Smooth muscle cell of the coronary artery (primary cell): ENCODE results near the gene KNDC1. TPM values are rescaled to one million over a fixed set of nuclear protein-coding genes. Genes with fewer than 3 reads are reported as not detected.

Experiments
- total RNA-seq: library from RNA; depleted of rRNA; stranded (reverse); fragments of >200 nt; gene quantifications from 2 replicates; pipeline ENCODE4 v1.2.3, GENCODE V29; 2014; ENCODE audit warnings: low replicate concordance

The KNDC1 gene
- 0.23 and 1.6 TPM in 2 replicates for total RNA-seq

DNA sequence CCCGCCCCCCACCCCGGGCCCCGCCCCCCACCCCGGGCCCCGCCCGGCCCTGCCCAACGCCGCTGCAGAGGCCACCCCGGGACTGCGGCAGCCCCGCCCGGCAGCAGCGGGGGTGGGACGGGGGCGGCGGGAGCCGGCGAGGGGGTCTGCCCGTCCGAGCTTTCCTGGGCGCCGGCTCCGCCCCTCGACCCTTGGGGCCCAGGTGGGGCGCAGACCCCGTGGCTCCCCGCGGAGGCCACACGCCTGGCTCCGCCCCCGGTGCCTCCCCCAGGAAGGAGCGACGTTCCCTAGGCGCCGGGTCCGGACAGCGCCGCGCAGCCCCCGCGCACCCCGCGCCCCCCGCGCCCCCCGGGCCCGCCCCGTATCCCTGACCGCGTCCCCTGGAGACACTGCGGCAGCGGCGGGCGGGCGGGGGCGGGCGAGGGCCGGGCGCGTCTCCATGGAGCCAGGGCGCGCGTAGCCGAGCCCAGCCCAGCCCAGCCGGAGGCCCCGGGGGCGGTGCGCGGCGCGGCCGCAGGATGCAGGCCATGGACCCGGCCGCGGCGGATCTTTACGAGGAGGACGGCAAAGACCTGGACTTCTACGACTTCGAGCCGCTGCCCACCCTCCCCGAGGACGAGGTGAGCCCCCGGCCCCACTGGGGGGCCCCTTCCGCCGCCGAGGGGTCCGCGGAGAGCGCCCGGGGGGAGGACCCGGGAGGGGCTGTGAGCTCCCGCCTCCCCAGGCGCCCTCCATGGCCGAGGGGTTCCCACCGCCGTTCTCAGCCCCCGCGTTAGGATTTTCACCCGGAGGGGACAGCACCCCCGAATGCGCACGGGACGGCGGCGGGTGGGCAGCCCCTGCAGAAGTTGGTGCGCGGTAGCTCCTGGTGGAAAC, at the start of gene KNDC1:
KNDC1 (plus strand) TSS at position 270 of the 876 bp plus-strand sequence; CDS start at position 519, 249 bp downstream.

DNA sequence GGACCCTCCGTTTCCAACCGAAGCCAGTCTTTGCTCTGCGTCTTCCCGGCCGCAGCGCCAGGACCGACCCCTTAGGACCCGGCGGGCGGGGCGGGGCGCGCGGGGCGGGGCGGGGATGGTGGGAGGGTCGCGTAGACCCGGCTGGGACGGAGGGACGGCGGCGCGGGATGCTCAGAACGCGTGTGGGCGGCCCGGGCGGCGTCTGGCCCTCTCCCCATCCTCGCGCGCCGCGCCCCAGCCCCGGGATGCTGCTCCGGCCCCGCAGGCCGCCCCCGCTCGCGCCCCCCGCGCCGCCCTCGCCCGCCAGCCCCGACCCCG, 70.0 kb downstream of the KNDC1 start, which contains the start of gene UTF1:
UTF1 (plus strand) TSS at position 174 of the 318 bp plus-strand sequence; CDS start at position 246, 72 bp downstream.

DNA sequence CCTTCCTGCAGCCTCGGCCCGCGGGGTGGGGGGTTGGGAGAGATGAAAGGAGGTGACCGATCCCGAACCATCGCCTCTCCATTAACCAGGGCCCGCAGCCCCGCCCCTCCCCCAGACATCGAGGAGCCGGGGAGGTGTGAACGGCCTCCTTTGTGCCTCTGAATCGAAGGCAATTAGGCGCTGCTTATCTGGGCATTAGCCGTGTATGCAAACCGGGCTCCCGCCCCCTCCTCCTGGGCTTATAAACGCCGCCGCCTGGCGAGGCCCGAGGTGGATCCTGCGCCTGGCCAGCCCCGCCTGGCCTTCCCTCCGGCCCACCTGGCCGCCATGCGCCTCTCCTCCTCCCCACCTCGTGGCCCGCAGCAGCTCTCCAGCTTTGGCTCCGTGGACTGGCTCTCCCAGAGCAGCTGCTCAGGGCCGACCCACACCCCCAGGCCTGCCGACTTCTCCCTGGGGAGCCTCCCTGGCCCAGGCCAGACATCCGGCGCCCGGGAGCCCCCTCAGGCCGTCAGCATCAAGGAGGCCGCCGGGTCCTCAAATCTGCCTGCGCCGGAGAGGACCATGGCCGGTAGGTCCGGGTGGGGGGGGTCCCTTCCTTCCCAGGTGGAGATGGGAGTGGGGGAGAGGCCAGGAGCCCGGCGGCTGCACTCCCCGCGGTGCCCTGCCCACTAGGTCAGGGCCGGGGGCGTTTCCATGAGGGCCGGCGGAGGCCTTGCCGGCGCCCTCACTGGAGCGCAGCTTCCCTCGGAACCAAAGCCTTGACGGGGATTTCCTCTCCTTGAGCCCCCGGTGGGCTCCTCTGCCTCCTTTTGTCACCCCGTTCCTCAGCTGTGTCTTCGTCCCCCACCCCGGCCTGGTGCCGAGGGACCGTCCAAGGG, 77.8 kb downstream of the KNDC1 start, which contains the start of gene VENTX:
VENTX (plus strand) TSS at position 268 of the 878 bp plus-strand sequence; CDS start at position 328, 60 bp downstream.

Other genes with a start within 250 kb of the KNDC1 start
- 0.12 and 0.38 TPM in 2 replicates for gene CFAP46, start 217.6 kb upstream of the KNDC1 start, total RNA-seq
- not detected in 2 replicates for gene ADGRA1, start 72.3 kb upstream of the KNDC1 start, total RNA-seq
- gene UTF1, start 70.0 kb downstream of the KNDC1 start, total RNA-seq, result not detected in 2 replicates
- not detected in 2 replicates for gene VENTX, start 77.6 kb downstream of the KNDC1 start, total RNA-seq
- 0.60 and 2.0 TPM in 2 replicates for gene ADAM8, start 116.6 kb downstream of the KNDC1 start, total RNA-seq
- gene TUBGCP2, start 148.7 kb downstream of the KNDC1 start, total RNA-seq, result 58.4 and 92.9 TPM in 2 replicates
- gene ZNF511, start 148.7 kb downstream of the KNDC1 start, total RNA-seq, result 19.8 and 21.9 TPM in 2 replicates
- not detected in 2 replicates for gene CALY, start 176.7 kb downstream of the KNDC1 start, total RNA-seq
- not detected in 2 replicates for gene PRAP1, start 187.2 kb downstream of the KNDC1 start, total RNA-seq
- gene FUOM, start 197.8 kb downstream of the KNDC1 start, total RNA-seq, result 3.2 and 24.3 TPM in 2 replicates
- gene ECHS1, start 213.1 kb downstream of the KNDC1 start, total RNA-seq, result 30.3 and 69.2 TPM in 2 replicates
- 5.2 and 5.3 TPM in 2 replicates for gene PAOX, start 219.0 kb downstream of the KNDC1 start, total RNA-seq
- 19.2 and 34.1 TPM in 2 replicates for gene MTG1, start 233.9 kb downstream of the KNDC1 start, total RNA-seq